GM18517 (cell line): ENCODE measurements around the gene PRELID2.
"Not testable (repeated sequence)": the region's sequence is repeated elsewhere in the genome, so short reads cannot be mapped to it uniquely, and the experiment has no call there.

Experiments used
- ATAC-seq: cut with Tn5 transposase; IDR thresholded peaks from one replicate; pipeline ENCODE4 v1.9.1; 2021; ENCODE audit warnings: mild to moderate bottlenecking, moderate library complexity; ENCODE audit not compliant: unreplicated experiment

Gene PRELID2

DNA sequence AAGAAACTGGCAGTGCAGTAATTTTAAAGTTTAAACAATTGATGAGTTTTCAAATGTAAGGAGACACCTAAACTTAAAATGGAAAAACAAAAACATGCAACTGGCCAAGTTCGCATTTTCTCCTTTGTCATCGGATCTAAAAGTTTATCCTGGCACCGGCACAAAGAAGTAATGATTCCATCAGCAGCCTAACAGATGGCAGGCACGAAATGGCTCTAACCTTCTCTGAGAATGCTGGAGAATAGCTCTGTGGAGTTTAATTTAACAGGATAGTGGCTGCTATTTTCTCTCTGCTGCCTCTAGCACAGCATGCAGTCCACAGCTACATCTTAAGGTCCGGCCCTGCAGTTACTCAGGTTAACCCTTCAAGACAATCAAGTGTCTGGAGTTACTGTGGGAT lies 82.2 kb downstream of the PRELID2 start:
- no peak for ATAC-seq

GRCh38 chr5:145752534-145752933 lies 82.6 kb downstream of the PRELID2 start:
- ATAC-seq: no peak

- ATAC-seq: no peak
Measured at GRCh38 chr5:145750199-145750598, 84.9 kb downstream of the PRELID2 start.

- no peak for ATAC-seq
Measured at GRCh38 chr5:145743396-145744061, 91.6 kb downstream of the PRELID2 start.

GRCh38 chr5:145739843-145740242 lies 95.3 kb downstream of the PRELID2 start:
- no peak for ATAC-seq

DNA sequence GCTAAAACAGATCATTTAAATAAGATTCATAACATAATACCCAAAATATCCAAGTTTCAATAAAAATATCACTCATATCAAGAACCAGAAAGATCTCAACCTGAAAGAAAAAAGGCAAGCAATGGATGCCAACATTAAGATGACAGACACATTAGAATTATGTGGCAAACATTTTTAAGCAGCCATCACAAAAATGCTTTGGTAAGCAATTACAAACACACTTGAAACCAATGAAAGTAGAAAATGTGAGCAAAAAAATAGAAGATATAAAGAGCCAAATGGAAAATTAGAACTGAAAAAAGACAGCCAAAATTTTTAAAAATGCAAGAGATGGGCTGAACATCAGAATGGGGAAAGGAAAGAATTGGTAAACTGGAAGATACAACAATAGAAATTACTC lies 96.9 kb downstream of the PRELID2 start:
- no peak for ATAC-seq

DNA sequence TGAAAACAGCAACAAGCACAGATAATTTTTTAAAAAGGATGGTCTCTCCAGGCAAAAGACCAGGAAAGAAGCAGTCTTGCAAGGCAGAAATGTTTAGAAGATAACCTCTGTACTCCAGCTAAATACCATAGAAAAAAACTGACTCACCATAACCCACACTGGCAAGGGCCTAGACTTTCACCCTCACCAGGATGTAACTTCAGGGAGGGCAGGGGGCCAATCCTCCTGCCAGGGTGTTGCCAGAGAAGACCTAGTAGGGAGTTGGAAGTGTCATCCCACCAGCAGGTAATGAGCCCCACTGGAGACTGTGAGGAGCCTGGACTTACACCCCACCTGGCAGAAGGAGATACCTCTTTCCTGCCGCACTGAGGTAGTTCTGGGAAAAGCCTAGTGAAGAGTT lies 97.6 kb downstream of the PRELID2 start:
- no peak for ATAC-seq

DNA sequence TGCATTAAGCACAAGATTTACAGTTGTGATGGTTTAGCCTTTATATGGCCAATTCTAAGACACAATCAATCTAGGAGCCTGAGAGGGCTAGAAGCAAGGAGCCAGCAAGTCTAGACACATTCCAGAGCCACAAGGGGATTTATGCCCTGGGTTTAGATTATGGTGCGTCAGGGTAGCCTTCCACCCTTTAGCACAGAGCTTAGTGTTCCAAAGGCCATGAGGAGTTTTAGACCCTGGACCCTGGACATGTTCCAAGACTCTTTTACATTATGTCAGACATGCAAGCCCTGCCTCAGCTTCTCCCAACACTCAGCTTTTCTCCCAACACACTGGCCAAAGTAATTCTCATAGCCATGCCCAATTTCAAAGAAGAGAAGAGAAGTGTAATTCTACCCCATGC lies 105.2 kb downstream of the PRELID2 start:
- not testable (repeated sequence) for ATAC-seq

GRCh38 chr5:145723516-145723915 lies 111.6 kb downstream of the PRELID2 start:
- no peak for ATAC-seq

GRCh38 chr5:145718956-145719355 lies 116.2 kb downstream of the PRELID2 start:
- no peak for ATAC-seq

DNA sequence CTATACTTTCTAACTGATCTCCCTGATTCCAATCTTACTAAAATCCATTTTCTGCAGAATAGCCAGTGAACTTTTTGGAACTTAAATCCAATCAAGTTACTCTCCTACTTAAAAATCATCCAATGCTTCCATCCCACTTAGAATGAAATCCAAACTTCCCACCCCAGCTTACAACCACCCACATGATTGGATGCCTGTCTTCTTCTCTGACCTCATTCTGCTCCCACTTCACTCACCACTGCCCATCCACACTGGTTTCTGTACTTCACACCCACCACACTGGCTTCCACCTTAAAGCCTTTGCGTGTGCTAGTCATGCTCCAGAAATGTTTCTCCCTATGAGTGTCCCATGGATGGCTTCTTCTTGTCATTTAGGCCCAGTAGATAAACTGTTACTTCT lies 119.7 kb downstream of the PRELID2 start:
- no peak for ATAC-seq

GRCh38 chr5:145712245-145712644 lies 122.9 kb downstream of the PRELID2 start:
- no peak for ATAC-seq

- ATAC-seq: no peak
Measured at GRCh38 chr5:145711417-145711816, 123.7 kb downstream of the PRELID2 start.
